HG02678 (cell line): ENCODE measurements around the gene MEIS1.

Source experiments
- ATAC-seq: cut with Tn5 transposase; IDR thresholded peaks from one replicate; pipeline ENCODE4 v1.9.1; 2021; ENCODE audit warnings: mild to moderate bottlenecking, moderate library complexity; ENCODE audit not compliant: unreplicated experiment

The MEIS1 gene

DNA sequence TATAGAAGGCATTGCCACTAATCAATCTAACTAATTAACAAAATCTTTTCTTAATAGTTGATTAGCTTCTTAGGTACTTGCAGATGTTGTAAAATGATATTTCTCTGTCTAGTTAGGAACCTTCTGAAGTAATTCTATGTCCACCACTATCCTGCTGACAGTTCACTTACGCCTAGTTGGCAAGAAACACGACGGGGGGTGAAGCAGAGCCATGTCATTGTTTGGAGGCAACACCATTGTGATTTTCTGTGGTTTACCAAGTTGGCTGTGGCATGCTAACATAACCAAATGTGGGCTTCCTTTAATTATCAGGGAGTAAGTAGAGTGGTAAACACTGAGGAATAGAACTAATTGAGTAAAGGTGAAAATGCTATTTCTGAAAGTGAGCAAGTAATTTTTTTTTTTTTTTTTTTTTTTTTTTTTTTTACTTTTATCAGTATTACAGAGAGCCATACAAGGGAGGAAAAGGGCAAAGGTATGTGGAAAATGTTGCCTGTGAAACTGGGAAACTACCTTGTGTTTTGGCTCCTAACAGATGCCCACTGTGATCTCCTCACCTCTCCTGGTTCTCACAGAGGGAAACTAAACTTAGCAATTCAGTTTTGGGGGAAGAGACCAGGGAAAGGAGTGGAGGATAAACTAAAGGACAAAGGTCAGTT is 126.8 kb downstream of the MEIS1 start:
- no peak for ATAC-seq

DNA sequence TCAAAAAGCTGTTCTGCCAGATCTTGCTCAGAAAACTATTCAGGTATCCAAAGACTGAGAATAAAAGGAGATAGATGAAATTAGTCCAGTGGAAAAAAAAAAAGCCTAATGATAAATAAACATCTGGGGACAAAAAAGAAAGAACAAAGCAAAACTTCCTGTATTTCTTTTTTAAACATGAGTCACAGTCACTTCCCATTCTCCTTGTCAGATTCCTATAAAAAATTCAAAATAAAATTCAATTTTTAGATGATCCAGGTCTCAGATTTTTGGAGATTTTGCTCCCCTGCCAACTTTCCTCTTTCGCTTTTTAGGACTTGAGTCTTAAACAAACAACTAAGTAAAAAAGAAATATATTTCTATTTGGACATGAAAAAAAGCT is 127.4 kb downstream of the MEIS1 start:
- no peak for ATAC-seq

DNA sequence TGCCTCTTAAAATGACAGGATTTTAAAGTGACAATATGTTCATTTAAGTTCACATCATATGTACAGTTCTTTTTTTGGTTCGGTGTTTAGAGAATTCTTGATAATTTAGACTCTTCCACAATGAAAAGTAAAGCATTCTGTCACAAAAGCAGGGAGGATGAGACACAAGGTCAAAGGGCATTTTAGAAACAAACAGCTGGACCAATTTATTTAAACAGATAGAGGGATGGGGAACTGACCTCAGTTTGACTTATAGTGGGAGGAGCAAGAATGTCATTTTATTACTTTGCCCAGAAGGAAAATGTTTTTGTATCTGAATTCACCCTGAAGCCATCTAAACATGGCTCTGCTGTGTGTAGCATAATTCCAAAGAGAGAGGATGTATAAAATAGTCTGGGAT is 128.5 kb downstream of the MEIS1 start:
- ATAC-seq: no peak

DNA sequence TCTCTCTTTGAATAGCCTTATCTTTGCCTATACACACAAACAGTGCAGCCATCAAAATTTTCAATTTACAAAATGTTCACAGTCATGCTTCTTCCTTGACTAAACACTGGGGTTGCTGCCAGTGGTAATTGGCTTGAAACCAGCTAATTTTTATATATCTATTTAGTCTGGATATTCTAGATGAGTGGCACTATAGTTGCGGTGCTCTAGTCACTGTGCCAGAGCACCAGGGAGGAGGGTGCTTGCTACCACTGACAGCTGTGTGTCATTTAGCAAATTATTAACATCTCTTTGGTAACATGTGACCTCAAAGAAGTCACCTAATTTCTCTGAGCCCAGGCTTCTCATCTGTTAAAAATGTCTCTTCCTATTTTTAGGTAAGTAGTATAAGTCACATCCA is 130.4 kb downstream of the MEIS1 start:
- ATAC-seq: no peak

DNA sequence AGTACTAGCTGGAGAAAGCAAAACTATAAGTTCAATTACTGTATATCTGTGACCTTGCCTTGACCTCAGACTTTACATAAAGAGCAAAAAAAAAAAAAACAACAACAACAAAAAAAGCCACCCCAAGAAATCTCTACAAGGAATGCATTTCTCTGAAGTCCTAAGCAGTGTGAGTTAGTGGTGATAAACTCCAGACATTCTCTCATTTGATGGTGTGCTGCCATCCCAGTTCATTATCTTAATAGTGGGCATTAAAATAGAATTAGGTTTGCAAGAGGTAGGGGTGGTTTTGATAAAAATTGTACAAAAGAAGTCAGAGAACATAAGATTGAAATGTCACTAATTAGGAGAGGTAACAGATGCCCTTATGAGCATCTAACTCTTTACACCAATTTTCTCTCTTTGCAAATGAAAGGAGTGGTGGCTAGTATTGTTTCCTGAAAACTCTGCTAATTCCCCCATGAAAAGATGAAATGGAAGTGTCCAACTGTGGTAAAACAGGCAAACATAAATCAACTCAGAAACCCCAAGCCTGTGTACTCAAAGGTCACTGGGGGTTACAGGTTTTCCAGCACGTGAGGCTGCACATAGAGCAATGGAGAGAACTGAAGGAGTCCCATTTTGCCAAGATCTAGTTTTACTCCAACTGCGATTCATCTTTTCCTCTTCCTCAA is 131.9 kb downstream of the MEIS1 start:
- ATAC-seq: no peak

DNA sequence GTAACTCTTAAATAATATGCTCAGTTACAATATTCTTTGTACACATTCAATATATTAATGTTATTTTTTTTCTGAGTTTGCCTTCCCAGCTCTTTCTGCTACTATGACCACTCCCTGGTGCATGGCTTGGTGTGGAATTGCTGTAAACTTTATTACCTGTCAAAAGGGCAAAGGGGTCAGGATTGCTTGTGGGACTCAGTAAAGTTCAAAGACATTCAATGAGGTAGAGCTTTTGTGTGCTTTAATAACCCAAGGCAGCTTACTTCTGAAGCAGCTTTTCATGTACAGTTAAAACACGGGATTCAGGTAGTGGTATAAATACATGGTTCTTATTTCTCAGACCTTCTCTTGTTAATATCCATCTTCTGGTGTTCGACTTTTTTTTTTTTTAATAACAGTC is 132.8 kb downstream of the MEIS1 start:
- no peak for ATAC-seq

DNA sequence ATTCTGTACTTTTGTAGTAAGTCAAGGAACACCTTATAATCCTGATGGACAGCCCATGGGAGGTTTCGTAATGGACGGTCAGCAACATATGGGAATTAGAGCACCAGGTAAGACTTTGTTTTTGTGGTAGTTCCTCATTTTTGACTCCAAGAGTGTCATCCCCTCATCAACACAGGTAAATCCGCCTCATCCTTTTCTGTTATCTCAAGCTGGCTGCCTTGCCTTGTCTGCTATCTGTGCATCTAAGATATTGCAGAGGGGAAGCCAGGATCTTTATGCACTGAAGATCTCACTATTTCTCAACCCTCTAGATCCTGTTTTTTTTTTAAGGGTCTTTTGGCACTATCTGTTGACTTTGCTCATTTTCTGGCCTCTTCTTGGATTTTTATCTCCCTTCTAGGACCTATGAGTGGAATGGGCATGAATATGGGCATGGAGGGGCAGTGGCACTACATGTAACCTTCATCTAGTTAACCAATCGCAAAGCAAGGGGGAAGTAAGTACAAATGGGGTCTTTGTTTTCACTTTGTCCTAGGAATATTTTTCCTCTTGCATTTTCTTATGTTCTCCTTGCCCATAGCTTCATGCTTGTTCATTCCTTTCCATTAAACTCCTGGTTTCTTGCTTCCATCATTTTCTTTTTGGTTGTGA is 133.8 kb downstream of the MEIS1 start:
- ATAC-seq: no peak

DNA sequence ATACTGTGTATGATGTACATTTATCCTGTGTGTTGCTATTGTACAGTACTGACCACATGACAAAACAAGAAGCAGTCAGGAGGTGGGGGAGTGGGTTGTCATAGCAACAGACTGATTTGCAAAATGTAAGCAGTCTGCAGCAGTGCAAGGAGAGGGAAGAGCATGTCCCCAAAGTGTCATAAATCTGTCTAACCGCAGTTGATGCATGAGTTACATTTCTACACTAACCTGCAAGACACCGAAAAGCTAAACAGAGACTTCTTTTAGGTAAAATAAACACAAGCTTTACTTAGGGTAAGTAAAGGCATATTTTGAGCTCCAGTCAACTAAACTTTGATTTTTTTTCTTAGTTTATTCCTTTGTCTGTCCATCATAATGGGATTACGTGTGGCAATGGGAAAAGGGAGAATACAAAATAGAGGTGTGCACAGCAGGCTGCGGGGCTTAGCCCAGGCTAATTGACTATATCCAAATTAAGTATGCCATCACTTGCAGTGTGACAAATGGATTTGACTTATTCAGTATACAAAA is 134.5 kb downstream of the MEIS1 start:
- ATAC-seq: no peak

DNA sequence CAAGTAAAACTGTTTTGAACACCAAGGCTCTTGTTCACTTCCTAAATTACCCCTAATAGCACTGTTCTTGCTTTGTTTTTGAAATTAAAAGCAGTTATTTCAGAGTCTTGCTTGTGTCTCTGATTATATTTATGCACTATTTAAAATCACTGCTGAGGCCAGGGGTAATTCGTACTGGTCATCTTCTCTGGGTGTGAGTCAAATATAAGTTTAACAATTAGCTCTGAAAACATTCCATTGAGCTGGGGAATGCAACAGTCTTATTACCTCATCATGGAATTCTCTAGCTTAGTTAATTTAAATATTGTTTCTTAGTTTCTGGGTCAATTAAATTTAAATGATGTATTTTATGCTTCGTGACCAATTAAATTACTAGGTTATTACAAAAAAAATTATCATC is 135.0 kb downstream of the MEIS1 start:
- ATAC-seq: no peak

DNA sequence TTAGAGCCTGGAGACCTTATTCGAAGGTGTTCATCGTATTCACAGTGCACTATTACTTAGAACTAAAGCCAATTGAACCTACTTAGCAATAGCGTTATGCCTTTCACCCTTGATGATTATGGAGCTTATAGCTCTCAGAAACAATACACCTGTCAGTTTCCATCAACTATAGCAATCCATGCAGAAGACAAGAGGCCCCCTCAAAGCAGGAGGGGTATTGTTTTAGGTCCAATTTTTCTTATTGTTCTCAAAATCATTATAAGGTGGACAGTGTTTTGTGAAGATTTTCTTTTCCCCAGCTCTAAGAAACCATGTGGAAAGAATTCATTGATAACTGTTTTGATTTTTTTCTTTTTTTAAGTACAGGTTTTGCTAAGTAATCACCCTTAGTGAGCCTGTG is 135.5 kb downstream of the MEIS1 start:
- no peak for ATAC-seq

DNA sequence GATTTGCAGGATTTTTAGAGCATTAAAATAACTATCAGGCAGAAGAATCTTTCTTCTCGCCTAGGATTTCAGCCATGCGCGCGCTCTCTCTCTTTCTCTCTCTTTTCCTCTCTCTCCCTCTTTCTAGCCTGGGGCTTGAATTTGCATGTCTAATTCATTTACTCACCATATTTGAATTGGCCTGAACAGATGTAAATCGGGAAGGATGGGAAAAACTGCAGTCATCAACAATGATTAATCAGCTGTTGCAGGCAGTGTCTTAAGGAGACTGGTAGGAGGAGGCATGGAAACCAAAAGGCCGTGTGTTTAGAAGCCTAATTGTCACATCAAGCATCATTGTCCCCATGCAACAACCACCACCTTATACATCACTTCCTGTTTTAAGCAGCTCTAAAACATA is 137.0 kb downstream of the MEIS1 start:
- ATAC-seq: no peak

DNA sequence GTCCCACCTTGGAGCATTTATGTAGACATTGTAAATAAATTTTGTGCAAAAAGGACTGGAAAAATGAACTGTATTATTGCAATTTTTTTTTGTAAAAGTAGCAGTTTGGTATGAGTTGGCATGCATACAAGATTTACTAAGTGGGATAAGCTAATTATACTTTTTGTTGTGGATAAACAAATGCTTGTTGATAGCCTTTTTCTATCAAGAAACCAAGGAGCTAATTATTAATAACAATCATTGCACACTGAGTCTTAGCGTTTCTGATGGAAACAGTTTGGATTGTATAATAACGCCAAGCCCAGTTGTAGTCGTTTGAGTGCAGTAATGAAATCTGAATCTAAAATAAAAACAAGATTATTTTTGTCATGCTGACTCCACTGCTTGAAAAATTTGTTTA is 137.5 kb downstream of the MEIS1 start:
- no peak for ATAC-seq

DNA sequence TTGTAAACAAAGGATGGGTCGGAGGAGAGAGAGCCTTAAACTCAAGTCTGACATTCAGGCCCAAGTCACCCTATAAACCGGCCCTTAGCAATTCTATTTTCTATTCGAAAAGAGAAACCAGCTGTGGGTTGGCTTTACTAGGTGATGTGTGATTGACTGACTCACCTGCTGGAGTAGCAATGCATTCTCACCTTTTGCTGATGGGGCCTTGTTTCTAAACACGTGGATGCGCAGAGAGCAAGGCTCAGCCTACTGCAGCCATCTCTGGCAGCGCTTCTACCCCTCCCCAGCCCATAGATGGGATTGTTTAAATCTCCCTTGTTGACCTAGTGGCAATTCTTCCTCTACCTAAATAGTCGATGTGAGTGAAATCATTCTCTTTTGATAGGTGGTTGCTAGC is 138.5 kb downstream of the MEIS1 start:
- no peak for ATAC-seq

DNA sequence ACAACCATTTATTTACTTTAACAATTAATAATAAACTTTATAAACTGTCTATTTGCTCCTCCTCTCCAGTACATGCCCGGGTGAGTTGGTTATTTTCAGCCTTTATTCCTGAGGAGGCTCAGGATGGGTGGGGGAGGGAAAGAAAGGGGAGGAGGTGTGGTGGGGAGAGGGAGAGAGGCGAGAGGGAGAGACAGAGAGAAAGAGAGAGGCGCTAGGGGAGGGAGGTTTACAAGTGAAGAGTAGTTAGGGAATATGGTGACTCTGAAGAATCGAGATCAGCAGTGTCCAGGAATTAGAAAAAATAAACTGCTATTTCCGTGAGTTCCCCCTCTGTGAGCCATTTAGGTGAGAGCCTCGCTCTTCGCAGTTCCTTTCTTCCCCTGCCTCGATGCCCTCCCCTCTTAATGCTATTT is 138.9 kb downstream of the MEIS1 start:
- no peak for ATAC-seq

DNA sequence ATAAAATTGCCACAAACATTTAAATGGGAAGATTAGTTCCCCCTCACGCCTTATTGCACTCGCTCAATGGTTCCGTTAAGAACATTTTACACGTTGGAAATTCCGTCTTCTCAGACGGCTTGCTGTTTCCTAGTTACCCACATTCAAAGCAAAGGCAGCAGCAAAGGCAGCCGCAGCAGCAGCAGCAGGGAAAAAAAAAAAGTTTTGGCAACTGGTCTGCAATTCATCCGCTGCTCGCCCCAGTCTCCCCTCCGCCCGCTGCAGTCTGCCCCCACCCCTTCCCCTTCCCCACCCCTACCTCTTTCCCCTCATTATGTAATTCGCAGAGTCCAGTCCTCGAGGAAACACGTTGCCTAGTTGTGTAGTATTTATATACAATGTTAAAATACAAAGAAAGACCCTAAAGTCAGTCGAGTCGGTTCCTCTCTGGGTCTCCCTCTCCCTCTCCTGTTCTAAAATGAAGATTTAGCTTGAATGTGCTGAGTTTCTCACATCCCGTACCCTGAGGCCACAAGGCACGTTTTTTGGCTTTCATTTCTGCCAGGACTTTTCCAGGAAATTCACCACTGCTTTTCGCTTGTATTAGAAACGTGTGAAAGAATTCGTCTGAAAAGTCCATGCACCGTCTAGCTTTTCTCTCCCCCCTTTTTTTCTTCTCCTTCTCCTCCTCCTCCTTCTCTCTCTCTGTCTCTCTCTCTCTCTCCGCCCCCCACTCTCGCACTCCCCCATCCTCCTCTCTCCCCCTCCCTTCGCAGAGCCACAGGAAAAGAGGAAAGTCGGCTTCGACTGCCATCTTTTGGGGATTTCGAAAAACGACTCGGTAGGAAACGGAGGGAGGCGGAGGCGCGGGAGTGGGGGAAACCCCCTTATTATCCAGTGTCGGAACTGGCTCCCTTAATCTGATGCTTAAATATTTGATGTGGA is 140.0 kb downstream of the MEIS1 start:
- ATAC-seq: no peak

DNA sequence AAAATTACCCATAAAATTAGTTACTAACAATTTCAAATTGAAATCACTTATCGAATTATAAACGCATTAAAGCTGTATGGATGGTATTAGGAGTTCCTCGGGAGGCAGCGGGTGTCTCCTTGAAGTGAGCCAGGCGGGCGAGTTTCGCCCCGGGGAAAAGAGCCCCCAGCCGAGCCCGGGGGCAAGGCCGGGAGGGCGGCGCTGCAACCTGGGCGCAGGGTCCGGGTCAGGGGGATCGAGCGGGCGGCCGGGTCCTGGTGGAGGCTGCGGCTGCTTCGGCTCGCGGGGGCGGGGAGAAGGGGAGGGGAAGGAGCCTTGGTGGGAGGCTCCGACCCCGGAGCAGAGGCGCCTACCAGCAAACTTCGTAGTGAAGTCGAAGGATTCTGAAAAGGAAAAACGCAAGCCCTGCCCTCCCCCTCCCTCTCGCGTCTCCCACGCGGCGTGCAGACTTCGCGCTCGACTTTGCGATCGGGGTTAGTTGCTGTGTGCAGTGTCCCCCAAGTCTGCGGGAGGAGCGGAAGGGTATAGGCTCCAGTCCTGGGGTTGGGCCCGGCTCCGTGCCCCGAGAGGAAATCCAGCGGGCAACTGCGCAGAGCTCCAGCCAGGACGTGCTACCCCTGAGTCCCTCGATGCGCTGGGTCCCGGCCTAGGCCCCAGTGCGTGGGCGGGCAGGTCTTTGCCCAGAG is 140.8 kb downstream of the MEIS1 start:
- no peak for ATAC-seq

DNA sequence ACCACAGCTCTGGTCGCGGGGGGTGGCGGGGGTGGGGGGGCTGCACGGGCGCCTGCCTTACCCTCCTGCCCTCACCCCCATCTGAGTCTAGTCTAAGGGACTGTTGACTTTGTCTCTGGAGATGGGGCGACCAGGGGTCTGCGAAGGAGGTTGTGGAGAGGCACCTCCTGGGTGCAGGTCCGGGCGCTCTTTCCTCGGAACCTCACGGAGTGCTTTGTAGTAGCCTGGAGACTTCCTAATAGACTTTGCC is 141.3 kb downstream of the MEIS1 start:
- no peak for ATAC-seq

DNA sequence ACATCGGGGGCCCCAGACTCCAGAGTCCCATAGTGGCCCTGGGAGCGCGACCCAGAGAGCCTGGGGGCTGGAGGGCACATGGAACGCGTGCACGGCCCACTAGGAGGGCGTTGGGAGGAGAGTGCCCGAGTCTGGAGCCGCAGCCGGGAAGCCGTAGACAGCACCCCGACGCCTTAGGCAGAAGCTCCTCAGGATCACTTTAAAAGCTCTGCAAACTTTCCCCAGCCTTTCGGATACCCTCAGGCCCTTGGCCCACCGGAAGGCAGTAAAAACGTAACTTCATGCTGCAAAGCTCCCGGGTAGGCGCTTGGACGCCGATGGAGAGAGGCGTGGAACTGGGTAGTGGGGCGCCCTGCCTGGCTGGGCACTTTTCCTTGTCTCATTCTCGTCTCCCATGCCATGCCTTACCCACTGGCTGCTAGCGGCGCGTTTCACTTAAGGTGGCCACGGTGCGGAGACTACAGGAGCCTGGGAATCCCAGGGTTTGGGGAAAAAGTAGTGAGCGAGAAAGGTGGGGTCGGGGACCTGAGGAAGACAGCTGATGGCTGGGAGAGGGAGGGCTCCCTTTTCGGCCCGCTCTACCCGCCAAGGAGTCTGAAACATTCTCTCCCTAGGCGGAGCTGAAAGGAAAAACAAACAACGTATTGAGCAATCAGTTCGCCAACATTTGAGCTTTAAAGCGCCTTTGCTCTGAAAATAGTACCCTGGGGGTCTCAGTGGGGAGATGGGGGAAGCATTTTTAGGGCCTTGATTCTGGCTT is 141.8 kb downstream of the MEIS1 start:
- ATAC-seq: no peak

DNA sequence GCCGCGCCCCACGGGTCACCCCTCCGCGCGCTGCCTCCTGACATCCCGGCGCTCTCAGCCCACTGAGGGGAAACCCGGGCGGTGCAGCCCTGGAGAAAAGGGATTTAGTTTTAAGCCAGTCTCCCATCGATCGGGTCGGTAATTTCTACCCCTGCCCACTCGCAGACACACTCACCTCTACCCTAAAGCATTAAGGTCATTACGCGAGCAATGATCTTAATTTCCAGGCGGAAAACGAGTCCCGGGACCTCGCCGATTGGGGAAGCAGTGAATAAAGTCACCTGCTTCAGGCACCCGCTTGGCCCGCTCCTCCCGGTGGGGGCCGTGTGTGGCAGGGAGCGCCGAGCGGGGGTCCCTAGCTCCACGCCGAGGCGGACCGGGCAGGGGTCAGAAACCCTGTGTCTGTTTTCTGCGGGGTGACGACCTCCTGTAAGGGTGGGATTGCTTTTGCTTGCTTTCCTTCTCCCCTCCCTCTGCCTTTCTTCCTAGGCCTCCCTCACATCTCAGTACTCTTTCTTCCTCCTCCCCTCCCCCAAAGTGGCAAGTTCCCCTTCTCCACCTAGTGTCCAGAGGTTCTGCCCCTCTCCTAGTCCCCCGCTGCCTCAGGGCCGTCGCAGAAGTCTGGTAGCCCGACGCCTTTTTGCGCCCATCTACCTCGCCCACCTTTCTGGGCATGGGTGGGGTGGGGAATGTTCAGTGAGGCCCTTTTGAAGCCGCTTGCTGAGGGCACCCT is 142.6 kb downstream of the MEIS1 start:
- ATAC-seq: no peak
